Measurements from ENCODE around the gene SMAD7.

SMAD7 gene

DNA sequence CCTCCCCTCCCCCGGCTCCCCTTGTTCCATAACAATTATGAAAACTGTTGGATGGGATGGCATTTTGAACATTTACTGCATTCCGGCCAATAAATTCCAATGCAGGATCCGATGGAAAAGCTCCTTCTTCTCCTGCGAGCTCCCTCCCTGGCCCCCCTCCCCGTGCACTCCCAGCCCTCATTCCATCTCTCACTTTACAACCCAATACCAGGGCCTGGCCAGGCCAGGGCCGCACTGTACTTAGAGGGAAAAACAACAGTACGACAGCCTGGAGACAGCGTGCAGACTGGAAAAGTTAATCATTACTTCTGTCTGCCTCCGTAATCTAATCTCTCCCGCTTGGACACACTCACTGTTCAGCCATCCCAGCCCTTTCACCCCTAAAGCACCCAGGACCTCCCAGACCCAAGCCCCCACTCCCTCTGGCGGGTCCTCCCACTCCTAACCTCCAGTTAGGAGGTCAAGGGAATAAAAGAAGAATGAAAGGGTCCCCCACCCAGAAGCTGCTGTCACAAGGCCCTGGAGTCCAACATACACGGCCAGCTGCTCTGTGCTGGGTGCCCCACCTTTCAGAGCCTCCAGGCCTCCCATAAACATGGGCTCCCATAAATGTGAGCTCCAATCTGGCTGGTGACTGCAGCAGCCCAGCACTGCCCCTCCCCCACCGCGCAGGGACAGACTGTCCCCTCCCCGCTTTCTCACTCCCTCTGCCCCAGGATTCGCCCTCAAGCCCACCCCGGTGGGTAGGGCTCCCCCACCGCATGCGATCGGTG lies 20.6 kb downstream of the SMAD7 start:
- H3K18ac ChIP-seq (ENCODE audit: low read length): peak overlapping the region; percentile 60
- no peak overlapping the region for H3K4me3 ChIP-seq (ENCODE audit: low read length)
- WGBS (ENCODE audit: extremely low coverage, insufficient coverage, low lambda C conversion rate): no CpG with 5 or more reads among the region's 20 CpGs
- H3K27me3 ChIP-seq (ENCODE audit: insufficient read depth, low read length, poor library complexity): no peaks in the 10 kb centered on the region
- H3K9ac ChIP-seq (ENCODE audit: low read length): peak overlapping the region; percentile 39
- H2BK120ac ChIP-seq (ENCODE audit: low read depth, low read length): no peak overlapping the region
- peak overlapping the region; percentile 39 for H3K23ac ChIP-seq (ENCODE audit: low read length)
- peaks cover 99% of the 10 kb centered on the region for H3K79me2 ChIP-seq (ENCODE audit: control insufficient read depth, insufficient read depth, low read length)
- H3K79me1 ChIP-seq (ENCODE audit: low read length): peaks cover 1% of the 10 kb centered on the region
- H4K5ac ChIP-seq (ENCODE audit: low read length): no peak overlapping the region
- H3K4me2 ChIP-seq (ENCODE audit: low read length): peak overlapping the region; percentile 1
- H2BK5ac ChIP-seq (ENCODE audit: low read length): no peak overlapping the region
- H3K4ac ChIP-seq (ENCODE audit: low read depth, low read length): no peak overlapping the region
- no peak overlapping the region for H4K8ac ChIP-seq (ENCODE audit: low read depth, low read length)
- peaks cover 72% of the 10 kb centered on the region for H3K4me1 ChIP-seq (ENCODE audit: control insufficient read depth, low read depth, low read length)
- no peak overlapping the region for H3K27ac ChIP-seq (ENCODE audit: low read depth, low read length)
- H2AK5ac ChIP-seq (ENCODE audit: low read length): no peak overlapping the region
- H3K36me3 ChIP-seq (ENCODE audit: control insufficient read depth, insufficient read depth, low read length): peaks cover 2% of the 10 kb centered on the region
- H2BK15ac ChIP-seq (replicated peaks; ENCODE audit: low read depth): no peak overlapping the region
- H3K56ac ChIP-seq (ENCODE audit: low read length): peak overlapping the region; percentile 65
- DNase-seq: peak; percentile 49

DNA sequence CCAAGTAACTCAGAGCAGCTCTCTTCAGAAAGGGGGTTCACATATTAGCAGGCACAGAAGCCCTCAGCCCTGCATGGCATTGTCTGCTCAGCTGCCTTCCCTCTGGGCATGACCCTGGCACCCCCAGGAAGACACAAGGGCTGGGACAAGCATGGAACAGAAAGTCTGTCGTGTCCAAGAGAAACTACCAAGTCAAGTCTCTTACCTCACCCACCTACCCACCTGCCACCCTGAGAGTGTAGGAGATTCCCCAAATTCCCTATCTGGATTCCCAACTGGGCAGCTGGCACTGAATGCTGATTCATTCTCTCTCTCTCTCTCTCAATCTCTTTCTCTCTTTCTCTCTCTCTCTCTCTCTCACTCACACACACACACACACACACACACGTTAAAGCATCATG lies 21.6 kb downstream of the SMAD7 start:
- peaks cover 67% of the 10 kb centered on the region for H3K4me1 ChIP-seq (ENCODE audit: control insufficient read depth, low read depth, low read length)
- H3K27ac ChIP-seq (ENCODE audit: low read depth, low read length): no peak overlapping the region
- no peak overlapping the region for H3K4me2 ChIP-seq (ENCODE audit: low read length)
- H2AK5ac ChIP-seq (ENCODE audit: low read length): no peak overlapping the region
- H3K56ac ChIP-seq (ENCODE audit: low read length): peak overlapping the region; percentile 47
- peaks cover 2% of the 10 kb centered on the region for H3K36me3 ChIP-seq (ENCODE audit: control insufficient read depth, insufficient read depth, low read length)
- H3K4me3 ChIP-seq (ENCODE audit: low read length): no peak overlapping the region
- DNase-seq: peak; percentile 33
- H3K4ac ChIP-seq (ENCODE audit: low read depth, low read length): no peak overlapping the region
- H4K5ac ChIP-seq (ENCODE audit: low read length): no peak overlapping the region
- peak overlapping the region; percentile 3 for H3K23ac ChIP-seq (ENCODE audit: low read length)
- H2BK120ac ChIP-seq (ENCODE audit: low read depth, low read length): no peak overlapping the region
- peak overlapping the region; percentile 27 for H3K9ac ChIP-seq (ENCODE audit: low read length)
- peaks cover 1% of the 10 kb centered on the region for H3K79me1 ChIP-seq (ENCODE audit: low read length)
- peaks cover 99% of the 10 kb centered on the region for H3K79me2 ChIP-seq (ENCODE audit: control insufficient read depth, insufficient read depth, low read length)
- no CpG with 5 or more reads among the region's 2 CpGs for WGBS (ENCODE audit: extremely low coverage, insufficient coverage, low lambda C conversion rate)
- no peak overlapping the region for H2BK5ac ChIP-seq (ENCODE audit: low read length)
- H3K18ac ChIP-seq (ENCODE audit: low read length): no peak overlapping the region
- H3K27me3 ChIP-seq (ENCODE audit: insufficient read depth, low read length, poor library complexity): no peaks in the 10 kb centered on the region
- no peak overlapping the region for H2BK15ac ChIP-seq (replicated peaks; ENCODE audit: low read depth)
- no peak overlapping the region for H4K8ac ChIP-seq (ENCODE audit: low read depth, low read length)

DNA sequence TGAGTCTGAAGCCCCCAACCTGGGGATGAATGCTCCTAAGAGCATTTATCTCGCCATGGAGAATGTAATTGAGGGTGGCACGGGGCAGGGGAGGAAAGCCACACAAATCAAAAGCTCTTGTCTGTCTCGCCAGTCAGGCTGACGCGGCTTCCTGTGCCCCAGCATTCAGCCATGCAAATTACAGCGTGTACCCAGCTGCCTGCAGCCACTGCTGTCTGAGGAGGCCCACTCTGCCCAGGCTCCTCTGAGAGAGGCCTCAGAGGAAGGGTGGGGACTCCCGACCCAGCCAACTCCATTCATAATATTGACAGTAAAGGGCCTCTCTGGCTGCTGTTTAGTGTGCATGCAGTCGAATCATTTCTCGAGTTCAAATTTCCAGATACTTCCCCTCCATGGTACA lies 22.0 kb downstream of the SMAD7 start:
- Histone ChIP-seq H3K79me1 (ENCODE audit: low read length) (peaks cover 1% of the 10 kb centered on the region), H3K27me3 (ENCODE audit: insufficient read depth, low read length, poor library complexity) (no peaks in the 10 kb centered on the region), H2BK5ac (ENCODE audit: low read length) (no peak overlapping the region), H4K8ac (ENCODE audit: low read depth, low read length) (no peak overlapping the region), H3K56ac (ENCODE audit: low read length) (peak overlapping the region; percentile 47), H3K4me1 (ENCODE audit: control insufficient read depth, low read depth, low read length) (peaks cover 62% of the 10 kb centered on the region), H4K5ac (ENCODE audit: low read length) (no peak overlapping the region), H3K18ac (ENCODE audit: low read length) (no peak overlapping the region), H3K36me3 (ENCODE audit: control insufficient read depth, insufficient read depth, low read length) (peaks cover 2% of the 10 kb centered on the region), H2BK120ac (ENCODE audit: low read depth, low read length) (no peak overlapping the region), H2BK15ac (replicated peaks; ENCODE audit: low read depth) (no peak overlapping the region), H2AK5ac (ENCODE audit: low read length) (no peak overlapping the region), H3K4me2 (ENCODE audit: low read length) (no peak overlapping the region), H3K23ac (ENCODE audit: low read length) (peak overlapping the region; percentile 3), H3K4ac (ENCODE audit: low read depth, low read length) (no peak overlapping the region), H3K27ac (ENCODE audit: low read depth, low read length) (no peak overlapping the region), H3K9ac (ENCODE audit: low read length) (peak overlapping the region; percentile 27), H3K4me3 (ENCODE audit: low read length) (no peak overlapping the region), H3K79me2 (ENCODE audit: control insufficient read depth, insufficient read depth, low read length) (peaks cover 98% of the 10 kb centered on the region)
- DNase-seq: peak; percentile 22
- WGBS (ENCODE audit: extremely low coverage, insufficient coverage, low lambda C conversion rate): no CpG with 5 or more reads among the region's 9 CpGs

DNA sequence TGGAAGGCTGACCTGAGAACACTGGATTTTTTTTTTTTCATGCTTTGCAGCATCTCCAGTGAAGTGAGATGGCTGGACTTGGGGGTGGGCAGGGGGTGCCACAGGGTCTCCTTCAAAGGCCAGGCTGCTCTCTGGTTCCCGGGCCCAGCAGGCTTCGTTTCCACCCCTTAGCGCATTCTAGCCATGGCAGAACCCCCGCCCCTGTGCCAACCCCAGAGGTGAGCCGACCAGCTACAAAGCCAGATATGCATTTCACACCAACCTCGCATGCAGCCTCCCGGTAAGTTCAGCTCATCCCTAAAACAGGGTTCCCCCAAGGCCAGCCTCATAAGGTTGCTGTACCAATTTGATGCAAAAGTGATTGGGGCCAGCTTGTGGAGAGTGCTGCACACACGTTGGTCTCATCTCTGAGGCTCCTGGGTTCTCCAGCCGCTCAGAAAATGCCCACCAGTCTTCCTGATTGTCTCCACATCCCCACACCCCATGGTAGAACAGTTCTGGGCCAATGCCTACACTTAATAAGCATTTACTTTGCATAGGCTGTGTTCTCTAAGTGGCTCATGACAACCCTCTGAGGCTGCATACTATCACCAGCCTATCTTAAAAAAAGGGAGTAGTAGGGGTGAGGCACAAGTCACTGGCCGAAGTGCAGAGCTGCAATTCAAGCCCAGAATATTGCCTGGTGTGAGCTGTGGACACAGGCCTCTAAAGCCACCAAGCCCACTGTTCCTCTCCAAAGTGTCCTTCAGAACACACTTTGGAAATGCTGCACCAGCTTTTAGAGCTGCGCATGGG lies 23.3 kb downstream of the SMAD7 start:
- Histone ChIP-seq H2BK5ac (ENCODE audit: low read length) (no peak overlapping the region), H3K27me3 (ENCODE audit: insufficient read depth, low read length, poor library complexity) (no peaks in the 10 kb centered on the region), H3K4ac (ENCODE audit: low read depth, low read length) (no peak overlapping the region), H2BK120ac (ENCODE audit: low read depth, low read length) (no peak overlapping the region), H3K79me1 (ENCODE audit: low read length) (no peaks in the 10 kb centered on the region), H3K36me3 (ENCODE audit: control insufficient read depth, insufficient read depth, low read length) (peaks cover 2% of the 10 kb centered on the region), H3K56ac (ENCODE audit: low read length) (peak overlapping the region; percentile 22), H2AK5ac (ENCODE audit: low read length) (no peak overlapping the region), H4K5ac (ENCODE audit: low read length) (no peak overlapping the region), H3K4me1 (ENCODE audit: control insufficient read depth, low read depth, low read length) (peaks cover 49% of the 10 kb centered on the region), H2BK15ac (replicated peaks; ENCODE audit: low read depth) (no peak overlapping the region), H3K27ac (ENCODE audit: low read depth, low read length) (no peak overlapping the region), H3K4me3 (ENCODE audit: low read length) (no peak overlapping the region), H3K9ac (ENCODE audit: low read length) (no peak overlapping the region), H4K8ac (ENCODE audit: low read depth, low read length) (no peak overlapping the region), H3K79me2 (ENCODE audit: control insufficient read depth, insufficient read depth, low read length) (peaks cover 98% of the 10 kb centered on the region), H3K18ac (ENCODE audit: low read length) (no peak overlapping the region), H3K4me2 (ENCODE audit: low read length) (no peak overlapping the region), H3K23ac (ENCODE audit: low read length) (no peak overlapping the region)
- WGBS (ENCODE audit: extremely low coverage, insufficient coverage, low lambda C conversion rate): no CpG with 5 or more reads among the region's 11 CpGs
- DNase-seq: peak; percentile 5

DNA sequence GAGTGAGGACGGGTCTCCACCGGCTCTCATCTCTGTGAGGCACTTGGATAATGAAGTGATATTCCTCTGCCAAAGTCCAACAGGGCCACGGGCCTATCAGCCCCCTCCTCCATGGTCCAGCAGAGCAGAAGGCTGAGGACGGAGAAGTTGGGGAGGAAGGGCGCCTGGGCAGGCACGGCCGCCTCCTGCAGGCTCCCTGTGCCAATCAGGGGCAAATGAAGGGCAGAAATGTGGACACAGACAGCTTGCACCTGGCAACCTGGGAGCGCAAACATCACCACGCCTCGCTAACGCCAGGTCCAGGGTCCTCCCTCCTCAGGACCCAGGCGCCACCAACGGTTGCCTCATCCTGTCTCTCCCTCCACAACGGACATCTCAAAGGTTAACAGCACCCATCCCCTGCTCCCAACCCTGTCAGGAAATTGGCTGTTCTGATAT lies 24.3 kb downstream of the SMAD7 start:
- Histone ChIP-seq H2BK15ac (replicated peaks; ENCODE audit: low read depth) (no peak overlapping the region), H3K27ac (ENCODE audit: low read depth, low read length) (no peak overlapping the region), H3K4ac (ENCODE audit: low read depth, low read length) (no peak overlapping the region), H3K4me1 (ENCODE audit: control insufficient read depth, low read depth, low read length) (peaks cover 41% of the 10 kb centered on the region), H3K79me2 (ENCODE audit: control insufficient read depth, insufficient read depth, low read length) (peaks cover 98% of the 10 kb centered on the region), H3K4me3 (ENCODE audit: low read length) (no peak overlapping the region), H3K56ac (ENCODE audit: low read length) (no peak overlapping the region), H4K8ac (ENCODE audit: low read depth, low read length) (no peak overlapping the region), H3K79me1 (ENCODE audit: low read length) (peaks cover 4% of the 10 kb centered on the region), H3K9ac (ENCODE audit: low read length) (no peak overlapping the region), H3K36me3 (ENCODE audit: control insufficient read depth, insufficient read depth, low read length) (peaks cover 8% of the 10 kb centered on the region), H3K18ac (ENCODE audit: low read length) (no peak overlapping the region), H2BK5ac (ENCODE audit: low read length) (no peak overlapping the region), H3K23ac (ENCODE audit: low read length) (no peak overlapping the region), H3K4me2 (ENCODE audit: low read length) (no peak overlapping the region), H3K27me3 (ENCODE audit: insufficient read depth, low read length, poor library complexity) (no peaks in the 10 kb centered on the region), H2BK120ac (ENCODE audit: low read depth, low read length) (no peak overlapping the region), H4K5ac (ENCODE audit: low read length) (no peak overlapping the region), H2AK5ac (ENCODE audit: low read length) (no peak overlapping the region)
- WGBS (ENCODE audit: extremely low coverage, insufficient coverage, low lambda C conversion rate): no CpG with 5 or more reads among the region's 14 CpGs
- DNase-seq: no peak
